GM12873 (cell line): ENCODE measurements around the gene EPO.

ENCODE experiments used
- CTCF ChIP-seq: IDR thresholded peaks from 2 replicates; pipeline ENCODE4 v1.5.1; 2012; ENCODE audit warnings: low read depth, mild to moderate bottlenecking, moderate library complexity, low read length, control low read depth; ENCODE audit not compliant: insufficient read depth; ENCODE audit errors: missing control alignments

The EPO gene

GRCh38 chr7:100714725-100715124 lies 5.5 kb upstream of the EPO start:
- no peak for TF ChIP-seq CTCF

- TF ChIP-seq CTCF = no peak
Observed at GRCh38 chr7:100719523-100720278, 567 bp upstream of the EPO start.

GRCh38 chr7:100720671-100721504 lies 620 bp downstream of the EPO start:
- TF ChIP-seq CTCF = no peak

GRCh38 chr7:100721505-100721812 lies 1.2 kb downstream of the EPO start:
- TF ChIP-seq CTCF = no peak

- no peak for TF ChIP-seq CTCF
Observed at GRCh38 chr7:100722480-100723212, 2.4 kb downstream of the EPO start.

GRCh38 chr7:100723732-100724275 lies 3.5 kb downstream of the EPO start:
- TF ChIP-seq CTCF = no peak

- TF ChIP-seq CTCF = no peak
Observed at GRCh38 chr7:100726996-100727761, 6.9 kb downstream of the EPO start.
